Activated CD8-positive, alpha-beta memory T cell treated with anti-CD3 and anti-CD28 coated beads for 4 hours (primary cell): ENCODE results near the gene ARMC7.

Source experiments
- DNase-seq, 2 donors: peaks; one replicate each; pipeline ENCODE4 v3.0.0-alpha.2; 2020; ENCODE audit warnings: low read depth in 2 of 2

ARMC7 gene

GRCh38 chr17:75078284-75079022 lies 31.3 kb upstream of the ARMC7 start:
- no peak for DNase-seq

- DNase-seq = no peak
These were observed 30.8 kb upstream of the ARMC7 start for GRCh38 chr17:75079023-75079373.

- no peak for DNase-seq
These were observed 27.9 kb upstream of the ARMC7 start for GRCh38 chr17:75081611-75082540.

GRCh38 chr17:75082683-75083082 lies 27.1 kb upstream of the ARMC7 start:
- no peak for DNase-seq

GRCh38 chr17:75084039-75084660 lies 25.6 kb upstream of the ARMC7 start:
- DNase-seq = no peak

GRCh38 chr17:75086496-75087181 lies 23.1 kb upstream of the ARMC7 start:
- DNase-seq = no peak

GRCh38 chr17:75087182-75087557 lies 22.6 kb upstream of the ARMC7 start:
- no peak for DNase-seq

GRCh38 chr17:75087558-75088453 lies 22.0 kb upstream of the ARMC7 start, which contains the start of gene SLC16A5:
Gene SLC16A5 (plus strand): TSS chr17:75087954. CDS start chr17:75093637, 5,683 bp downstream.
- DNase-seq = no peak

GRCh38 chr17:75088465-75089417 lies 21.0 kb upstream of the ARMC7 start:
- no peak for DNase-seq

- no peak for DNase-seq
These were observed 18.6 kb upstream of the ARMC7 start for GRCh38 chr17:75090871-75091854.

GRCh38 chr17:75091855-75092327 lies 17.9 kb upstream of the ARMC7 start:
- no peak for DNase-seq

- DNase-seq = no peak
These were observed 16.1 kb upstream of the ARMC7 start for GRCh38 chr17:75093548-75094158.

- no peak for DNase-seq
These were observed 14.8 kb upstream of the ARMC7 start for GRCh38 chr17:75094871-75095399.

- no peak for DNase-seq
These were observed 13.6 kb upstream of the ARMC7 start for GRCh38 chr17:75096082-75096625.

GRCh38 chr17:75097865-75098264 lies 11.9 kb upstream of the ARMC7 start:
- DNase-seq = no peak

GRCh38 chr17:75098861-75099260 lies 10.9 kb upstream of the ARMC7 start:
- no peak for DNase-seq

GRCh38 chr17:75099881-75100595 lies 9.7 kb upstream of the ARMC7 start:
- DNase-seq = no peak
